C4-2B (cell line): ENCODE data around the gene ZGPAT.

ENCODE experiments used
- ZFX ChIP-seq: fragments of 450-650 bp; IDR thresholded peaks from 2 replicates; pipeline ENCODE4 v1.6.1; 2017
- TF ChIP-seq, protein P1 (sequence below): fragments of 450-650 bp; conservative IDR thresholded peaks from 2 replicates; pipeline ENCODE4 v1.5.1; 2017; ENCODE audit warnings: mild to moderate bottlenecking

GRCh38 chr20:63690003-63690897 is 17.6 kb upstream of the ZGPAT start:
- TF ChIP-seq, protein P1, sequence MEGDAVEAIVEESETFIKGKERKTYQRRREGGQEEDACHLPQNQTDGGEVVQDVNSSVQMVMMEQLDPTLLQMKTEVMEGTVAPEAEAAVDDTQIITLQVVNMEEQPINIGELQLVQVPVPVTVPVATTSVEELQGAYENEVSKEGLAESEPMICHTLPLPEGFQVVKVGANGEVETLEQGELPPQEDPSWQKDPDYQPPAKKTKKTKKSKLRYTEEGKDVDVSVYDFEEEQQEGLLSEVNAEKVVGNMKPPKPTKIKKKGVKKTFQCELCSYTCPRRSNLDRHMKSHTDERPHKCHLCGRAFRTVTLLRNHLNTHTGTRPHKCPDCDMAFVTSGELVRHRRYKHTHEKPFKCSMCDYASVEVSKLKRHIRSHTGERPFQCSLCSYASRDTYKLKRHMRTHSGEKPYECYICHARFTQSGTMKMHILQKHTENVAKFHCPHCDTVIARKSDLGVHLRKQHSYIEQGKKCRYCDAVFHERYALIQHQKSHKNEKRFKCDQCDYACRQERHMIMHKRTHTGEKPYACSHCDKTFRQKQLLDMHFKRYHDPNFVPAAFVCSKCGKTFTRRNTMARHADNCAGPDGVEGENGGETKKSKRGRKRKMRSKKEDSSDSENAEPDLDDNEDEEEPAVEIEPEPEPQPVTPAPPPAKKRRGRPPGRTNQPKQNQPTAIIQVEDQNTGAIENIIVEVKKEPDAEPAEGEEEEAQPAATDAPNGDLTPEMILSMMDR, result no peak
- no peak for TF ChIP-seq ZFX
